ENCODE results near the gene RDX.

RDX gene

DNA sequence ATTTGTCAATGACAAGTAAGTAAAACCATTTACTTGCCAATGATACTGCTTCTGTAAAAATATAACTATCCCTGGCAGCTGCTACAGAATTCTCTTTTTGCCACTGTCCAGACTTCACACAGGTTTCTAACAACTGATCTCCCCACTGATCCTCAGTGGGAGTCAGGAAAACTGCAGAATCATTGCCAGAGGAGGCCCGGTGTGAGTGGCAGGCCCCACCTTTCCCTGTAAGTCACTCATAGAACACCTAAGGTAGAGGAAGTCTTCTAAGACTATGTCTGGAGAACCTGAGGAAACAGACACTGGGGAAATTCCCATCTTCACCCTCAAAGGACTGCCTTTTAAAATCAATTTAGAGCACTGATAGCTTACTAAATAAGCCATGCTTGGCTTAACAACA is 136.9 kb downstream of the RDX start:
- Mint-ChIP-seq H3K9me3 (no peaks in the 10 kb centered on the region), H3K27me3 (no peaks in the 10 kb centered on the region), H3K4me3 (no peak overlapping the region), H3K4me1 (no peaks in the 10 kb centered on the region), H3K27ac (no peak overlapping the region)
- DNase-seq (no peak), ATAC-seq (no peak)

DNA sequence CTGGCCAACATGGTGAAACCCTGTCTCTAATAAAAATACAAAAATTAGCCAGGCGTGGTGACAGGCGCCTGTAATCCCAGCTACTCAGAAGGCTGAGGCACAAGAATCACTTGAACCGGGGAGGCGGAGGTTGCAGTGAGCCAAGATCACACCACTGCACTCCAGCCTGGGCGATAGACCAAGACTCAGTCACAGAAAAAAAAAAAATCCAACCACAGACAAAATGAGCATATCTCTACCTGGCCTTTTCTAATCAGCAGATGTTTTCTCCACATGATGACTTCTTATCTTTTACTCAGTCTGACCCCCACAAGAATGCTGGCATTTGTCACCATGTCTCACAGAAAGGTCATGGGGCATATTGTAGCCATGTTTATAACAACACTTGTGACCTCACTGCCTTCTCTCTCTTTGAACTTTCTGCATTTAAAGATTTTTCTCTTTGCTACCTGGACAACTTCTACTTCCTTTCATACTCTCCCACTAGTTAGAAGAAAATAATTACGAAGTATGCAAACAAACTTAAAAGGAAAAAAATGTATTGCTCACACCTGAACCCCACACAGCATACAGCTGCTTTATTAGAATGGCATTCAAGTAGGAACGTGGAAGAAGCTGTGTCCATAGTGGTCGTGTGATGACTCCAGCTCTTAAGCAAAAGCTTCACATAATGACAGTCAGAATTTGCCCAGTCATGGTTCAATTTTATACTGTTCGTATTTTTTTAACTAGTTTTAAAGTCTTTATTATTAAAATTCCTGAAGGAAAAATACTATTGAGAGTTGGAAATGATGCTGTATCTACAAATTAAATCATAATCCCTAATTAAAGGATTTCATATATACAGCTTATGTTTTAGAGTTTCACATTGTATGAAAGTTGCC is 137.9 kb downstream of the RDX start:
- ATAC-seq, result no peak
- H3K9me3 Mint-ChIP-seq, result no peaks in the 10 kb centered on the region
- H3K27ac Mint-ChIP-seq, result no peak overlapping the region
- no peak for DNase-seq
- no peak overlapping the region for H3K4me3 Mint-ChIP-seq
- H3K27me3 Mint-ChIP-seq, result no peaks in the 10 kb centered on the region
- no peaks in the 10 kb centered on the region for H3K4me1 Mint-ChIP-seq

DNA sequence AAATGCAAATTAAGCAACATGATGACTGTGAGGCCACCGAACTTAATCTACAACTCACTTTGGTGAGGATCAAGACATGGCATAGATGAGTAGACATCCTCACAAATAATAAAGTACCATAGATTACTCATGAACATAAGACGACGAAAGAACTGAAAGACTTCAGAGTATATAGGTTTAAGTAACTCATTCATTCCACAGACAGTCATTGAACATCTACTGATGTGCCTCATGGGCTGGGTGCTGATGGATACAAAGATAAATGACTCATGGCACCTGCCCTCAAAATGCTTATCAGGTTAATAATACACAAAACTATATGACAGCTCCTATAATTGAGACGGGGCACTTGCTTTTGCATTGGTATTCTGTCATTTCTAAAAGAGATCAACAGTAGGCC is 139.9 kb downstream of the RDX start:
- no peaks in the 10 kb centered on the region for H3K27me3 Mint-ChIP-seq
- DNase-seq, result no peak
- H3K9me3 Mint-ChIP-seq, result no peaks in the 10 kb centered on the region
- H3K4me1 Mint-ChIP-seq, result no peaks in the 10 kb centered on the region
- no peak for ATAC-seq
- H3K4me3 Mint-ChIP-seq, result no peak overlapping the region
- no peak overlapping the region for H3K27ac Mint-ChIP-seq

DNA sequence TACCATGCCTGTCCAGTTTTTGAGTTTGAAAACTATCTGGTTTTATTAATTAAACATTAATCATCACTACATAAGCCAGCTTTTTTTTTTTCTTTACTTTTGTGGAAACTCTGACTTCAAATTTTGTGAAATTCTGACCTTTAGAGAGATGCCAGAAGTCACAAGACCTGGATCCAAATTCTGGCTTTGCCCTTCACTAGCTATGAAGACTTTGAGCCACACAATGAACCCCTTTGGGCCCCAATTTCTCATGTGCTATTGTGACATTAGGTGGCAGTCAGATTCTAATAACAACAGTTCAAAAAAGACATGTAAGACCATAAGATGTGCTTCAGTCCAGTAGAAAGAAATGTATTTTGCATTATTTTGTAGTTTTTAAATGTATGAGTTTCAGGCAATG is 142.9 kb downstream of the RDX start:
- ATAC-seq (no peak), DNase-seq (no peak)
- Mint-ChIP-seq H3K27ac (no peak overlapping the region), H3K9me3 (no peaks in the 10 kb centered on the region), H3K4me3 (no peak overlapping the region), H3K27me3 (no peaks in the 10 kb centered on the region), H3K4me1 (no peaks in the 10 kb centered on the region)

DNA sequence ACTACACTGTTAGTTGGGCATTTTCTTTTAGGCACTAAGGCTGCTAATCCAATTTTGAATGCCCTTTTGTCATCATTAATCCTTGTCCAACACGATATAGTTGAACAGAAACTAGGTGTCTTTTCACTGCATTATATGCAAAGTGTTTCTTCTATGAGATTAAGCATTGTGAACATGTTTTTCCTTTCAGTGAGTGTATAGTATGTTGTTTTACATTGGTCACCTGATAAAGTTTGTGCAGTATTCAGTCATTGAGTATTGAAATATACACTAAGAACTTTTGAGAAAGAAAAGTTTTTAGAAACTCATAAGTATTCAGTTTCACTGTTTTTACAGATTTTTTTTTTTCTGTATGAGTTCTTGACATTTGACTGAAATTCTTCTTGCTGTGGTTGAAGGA is 144.2 kb downstream of the RDX start:
- Mint-ChIP-seq H3K4me3 (no peak overlapping the region), H3K27ac (no peak overlapping the region), H3K4me1 (no peaks in the 10 kb centered on the region), H3K9me3 (no peaks in the 10 kb centered on the region), H3K27me3 (no peaks in the 10 kb centered on the region)
- ATAC-seq, result no peak
- no peak for DNase-seq

DNA sequence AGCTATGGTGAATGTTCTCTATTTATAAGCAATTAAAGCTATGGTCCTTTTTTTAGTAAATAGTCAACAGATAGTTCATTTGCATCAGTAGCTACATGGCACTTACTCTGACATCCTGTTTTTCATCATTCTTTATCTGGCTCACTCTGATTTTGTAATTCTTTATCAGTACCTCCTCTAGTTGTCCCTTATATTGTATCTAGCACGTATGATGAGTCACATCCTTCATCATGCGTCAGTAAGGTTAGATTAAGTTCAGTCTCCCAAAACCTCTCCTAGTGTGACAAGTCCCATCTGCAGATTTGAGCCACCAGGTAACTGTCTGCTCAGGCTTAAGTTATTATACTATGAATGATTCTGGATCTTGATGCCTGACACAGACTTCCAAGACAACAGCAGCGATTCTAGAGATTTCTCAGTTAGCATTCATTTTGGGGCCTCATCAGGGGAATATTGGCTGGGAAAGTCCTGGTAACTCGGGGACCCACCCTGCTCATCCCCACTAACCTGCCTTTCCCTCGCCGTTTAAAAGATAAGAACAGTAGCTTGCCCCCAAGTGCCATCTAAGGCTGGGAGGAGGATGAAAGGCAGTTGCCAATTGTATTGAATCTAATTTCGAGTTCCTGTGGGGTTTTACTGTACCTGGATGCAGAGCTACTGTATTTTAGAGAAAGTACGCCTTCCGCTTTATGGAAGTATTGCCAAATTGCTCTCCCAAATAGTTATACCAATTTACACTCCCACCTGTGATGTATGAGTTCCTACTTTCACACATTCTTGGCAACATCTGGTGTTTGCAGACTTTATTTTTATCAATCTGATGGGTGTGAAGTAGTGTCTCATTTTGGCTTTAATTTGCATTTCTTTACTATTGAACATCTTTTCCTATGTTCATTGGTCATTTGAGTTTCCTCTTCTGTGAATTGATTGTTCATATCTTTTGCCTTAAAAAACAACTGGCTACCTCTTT is 147.4 kb downstream of the RDX start:
- no peak overlapping the region for H3K27ac Mint-ChIP-seq
- H3K4me3 Mint-ChIP-seq, result no peak overlapping the region
- H3K4me1 Mint-ChIP-seq, result no peaks in the 10 kb centered on the region
- ATAC-seq (no peak), DNase-seq (no peak)
- H3K9me3 Mint-ChIP-seq, result no peaks in the 10 kb centered on the region
- H3K27me3 Mint-ChIP-seq, result no peaks in the 10 kb centered on the region

DNA sequence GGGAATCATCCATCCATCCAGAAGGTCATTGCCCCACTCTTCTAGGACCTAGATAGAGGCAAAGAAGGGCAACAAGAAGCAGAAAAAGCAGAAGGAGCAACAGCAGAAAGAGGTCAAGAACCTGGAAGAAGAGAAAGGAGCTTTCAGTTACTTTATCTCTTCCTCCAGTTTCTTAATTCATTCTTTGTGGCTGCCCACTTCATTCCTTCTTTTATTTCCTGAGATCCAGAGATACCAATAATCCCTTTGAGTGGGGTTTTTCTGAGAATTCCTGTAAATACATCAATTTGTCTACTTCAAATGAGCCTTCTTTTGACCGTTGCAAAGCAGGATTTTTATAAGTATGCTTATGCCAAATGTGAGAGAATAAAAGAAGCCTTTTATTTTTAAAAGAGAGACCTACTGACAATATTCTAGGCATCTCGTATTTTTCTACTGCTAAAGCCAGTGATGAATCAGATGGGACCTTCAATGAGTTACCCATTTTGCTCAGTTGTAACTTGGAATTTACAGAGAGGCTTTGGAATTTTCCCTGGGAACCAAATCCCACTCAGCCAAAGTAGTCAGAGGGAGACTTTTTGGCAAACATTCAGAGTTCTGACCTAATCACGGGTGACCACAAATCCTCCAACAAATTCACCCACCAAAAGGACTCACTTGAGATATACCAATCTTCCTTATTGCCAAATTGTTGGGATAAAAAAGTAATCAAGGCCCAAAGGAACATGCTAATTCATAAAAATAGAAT is 148.3 kb downstream of the RDX start:
- Mint-ChIP-seq H3K4me3 (no peak overlapping the region), H3K27ac (no peak overlapping the region), H3K4me1 (no peaks in the 10 kb centered on the region), H3K27me3 (no peaks in the 10 kb centered on the region), H3K9me3 (no peaks in the 10 kb centered on the region)
- ATAC-seq (no peak), DNase-seq (no peak)

DNA sequence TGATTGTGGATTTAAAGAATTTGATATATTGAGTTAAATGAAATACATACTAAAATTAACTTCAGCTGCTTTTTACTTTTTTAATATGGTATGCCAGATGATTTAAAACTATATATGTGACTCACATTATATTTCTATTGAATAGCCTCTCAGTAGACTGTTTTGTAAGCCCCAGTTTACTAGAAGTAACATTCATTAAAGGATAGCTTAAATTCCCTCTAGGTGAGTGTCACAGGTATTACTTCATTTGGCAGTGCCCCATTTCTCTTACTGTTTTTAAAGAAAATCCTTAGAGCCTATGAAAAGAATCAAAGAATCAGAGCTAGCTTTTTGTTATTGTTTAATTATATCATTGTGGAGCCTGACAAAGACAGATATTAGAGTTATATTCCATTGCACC is 154.6 kb downstream of the RDX start:
- no peaks in the 10 kb centered on the region for H3K4me1 Mint-ChIP-seq
- no peak overlapping the region for H3K27ac Mint-ChIP-seq
- DNase-seq (no peak), ATAC-seq (no peak)
- H3K27me3 Mint-ChIP-seq, result no peaks in the 10 kb centered on the region
- H3K9me3 Mint-ChIP-seq, result no peaks in the 10 kb centered on the region
- no peak overlapping the region for H3K4me3 Mint-ChIP-seq

DNA sequence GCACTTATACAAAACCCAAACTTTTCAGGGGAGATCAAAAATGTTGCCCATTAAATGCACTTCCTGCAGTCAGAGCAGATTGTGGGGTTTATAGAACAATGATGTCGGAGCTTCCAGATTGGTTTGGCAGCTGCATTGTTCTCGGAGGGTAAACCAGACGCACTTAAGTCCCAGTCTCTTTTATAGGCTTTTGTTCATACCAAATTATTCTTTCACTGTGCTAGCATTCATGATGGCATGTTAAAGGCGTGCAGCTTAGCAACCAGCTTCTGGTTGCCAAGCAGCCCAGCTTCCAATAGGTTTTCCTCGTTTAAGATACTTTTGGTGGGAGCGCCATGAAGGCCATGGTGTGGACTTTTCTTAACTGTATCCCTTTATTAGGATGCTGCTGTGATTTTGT is 162.3 kb downstream of the RDX start:
- no peak overlapping the region for H3K27ac Mint-ChIP-seq
- DNase-seq (no peak), ATAC-seq (no peak)
- H3K4me1 Mint-ChIP-seq, result no peaks in the 10 kb centered on the region
- H3K27me3 Mint-ChIP-seq, result peaks cover 6% of the 10 kb centered on the region
- no peaks in the 10 kb centered on the region for H3K9me3 Mint-ChIP-seq
- H3K4me3 Mint-ChIP-seq, result no peak overlapping the region

DNA sequence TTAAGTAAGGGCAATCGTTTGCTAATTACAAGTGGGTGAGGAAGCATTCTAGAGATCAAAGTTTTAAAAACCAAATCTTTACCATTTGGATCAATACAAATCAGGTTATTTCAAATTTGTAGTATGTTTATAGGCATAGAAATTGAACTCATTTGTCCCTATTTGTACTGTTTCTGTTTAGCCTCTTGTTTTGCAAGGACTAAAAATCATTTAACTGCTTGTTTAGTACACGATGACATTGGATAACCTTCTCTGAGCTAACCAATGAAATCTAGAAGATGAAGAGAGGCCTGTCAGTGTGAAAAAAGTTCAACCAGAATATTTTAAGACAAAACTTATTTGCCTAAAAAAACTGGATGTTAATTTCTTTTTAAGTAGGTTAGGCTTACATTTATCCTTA is 163.3 kb downstream of the RDX start:
- H3K9me3 Mint-ChIP-seq, result no peaks in the 10 kb centered on the region
- no peak for DNase-seq
- ATAC-seq, result no peak
- H3K4me3 Mint-ChIP-seq, result no peak overlapping the region
- peaks cover 6% of the 10 kb centered on the region for H3K27me3 Mint-ChIP-seq
- no peaks in the 10 kb centered on the region for H3K4me1 Mint-ChIP-seq
- no peak overlapping the region for H3K27ac Mint-ChIP-seq

DNA sequence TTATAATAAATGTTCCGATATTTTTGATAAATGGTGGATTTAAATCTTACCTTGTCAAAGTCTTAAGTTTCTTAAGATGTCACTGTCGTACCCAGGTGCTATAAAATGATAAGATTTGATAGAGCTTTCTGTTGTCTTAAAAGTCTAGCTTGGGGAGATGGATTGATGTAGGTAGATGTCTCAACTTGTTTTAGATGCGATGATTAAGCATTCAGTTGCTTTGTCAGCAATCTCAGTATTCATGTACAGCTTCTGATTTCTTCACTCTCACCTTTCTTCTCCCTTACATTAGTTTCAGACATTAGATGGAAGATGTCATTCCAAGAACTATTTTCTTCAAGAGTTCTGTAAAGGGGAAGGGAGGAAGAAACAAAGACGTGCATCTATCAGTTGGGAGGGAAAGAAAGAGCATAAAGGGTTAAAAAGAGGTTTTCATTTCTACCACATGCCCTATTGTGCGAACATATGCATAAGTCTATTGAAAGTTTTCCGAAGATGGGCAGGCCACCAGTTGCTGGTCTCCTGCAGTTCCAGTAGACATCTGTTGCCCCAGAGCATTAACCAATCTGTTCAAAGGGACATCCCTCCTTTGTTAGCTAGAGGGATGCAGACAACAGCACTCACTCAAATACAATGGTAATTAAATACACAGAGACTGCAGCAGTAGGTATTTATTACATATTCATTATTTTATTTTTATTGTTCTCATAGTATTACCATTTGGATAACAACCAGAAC is 164.9 kb downstream of the RDX start:
- Mint-ChIP-seq H3K9me3 (no peaks in the 10 kb centered on the region), H3K27ac (no peak overlapping the region), H3K4me1 (no peaks in the 10 kb centered on the region), H3K27me3 (peaks cover 6% of the 10 kb centered on the region), H3K4me3 (no peak overlapping the region)
- no peak for DNase-seq
- ATAC-seq, result no peak

DNA sequence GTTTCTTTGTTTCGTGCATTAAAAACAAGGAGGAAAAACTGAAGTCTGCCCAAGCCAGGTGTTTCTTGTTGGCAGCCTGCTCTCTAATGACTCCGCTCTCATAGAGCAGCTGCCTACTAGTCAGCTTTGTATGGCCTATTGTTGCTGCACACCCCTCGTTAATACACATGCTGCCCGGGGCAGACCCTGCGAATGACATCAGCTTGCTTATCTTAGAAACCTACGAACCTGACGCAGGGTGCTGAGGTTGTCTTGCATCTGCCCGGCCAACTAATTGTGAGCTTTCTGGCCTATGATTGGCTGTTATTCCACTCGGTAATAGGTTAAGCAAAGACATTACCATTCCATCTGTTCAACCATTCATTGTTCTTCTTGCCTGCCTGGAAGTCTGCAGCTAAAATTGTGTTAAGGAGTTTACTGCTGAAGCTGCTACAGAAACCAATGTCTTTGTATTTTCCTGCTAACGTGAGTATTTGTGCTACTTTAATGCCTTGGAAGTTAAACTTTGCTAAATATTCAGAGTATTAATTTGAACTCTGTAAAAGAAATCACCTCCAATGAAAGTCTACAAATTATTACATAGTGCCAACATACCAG is 165.7 kb downstream of the RDX start:
- Mint-ChIP-seq H3K27me3 (peaks cover 8% of the 10 kb centered on the region), H3K4me1 (no peaks in the 10 kb centered on the region), H3K27ac (no peak overlapping the region), H3K9me3 (no peaks in the 10 kb centered on the region), H3K4me3 (no peak overlapping the region)
- no peak for DNase-seq
- ATAC-seq, result no peak

DNA sequence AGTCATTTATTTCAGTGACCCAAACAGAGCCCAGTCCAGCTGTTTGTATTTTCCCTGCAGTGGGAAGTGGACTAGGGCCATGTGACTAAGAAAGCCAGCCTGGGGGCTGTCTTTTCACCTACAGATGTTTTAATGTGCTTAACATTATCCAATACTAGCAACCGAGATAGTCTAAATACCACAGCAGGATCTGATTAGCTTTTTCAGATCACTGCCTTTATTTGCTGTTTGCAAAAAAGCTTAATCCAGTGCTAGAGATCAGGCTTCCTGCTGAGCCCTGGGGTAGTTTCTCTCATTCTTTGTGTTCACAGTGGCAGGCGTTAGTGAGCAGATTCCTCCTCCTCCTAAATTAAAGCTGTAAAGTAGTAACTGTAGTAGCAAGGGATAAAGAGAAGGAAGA is 168.3 kb downstream of the RDX start:
- Mint-ChIP-seq H3K4me1 (no peaks in the 10 kb centered on the region), H3K4me3 (no peak overlapping the region), H3K27ac (no peak overlapping the region), H3K9me3 (no peaks in the 10 kb centered on the region), H3K27me3 (peaks cover 22% of the 10 kb centered on the region)
- ATAC-seq, result no peak
- DNase-seq, result no peak

DNA sequence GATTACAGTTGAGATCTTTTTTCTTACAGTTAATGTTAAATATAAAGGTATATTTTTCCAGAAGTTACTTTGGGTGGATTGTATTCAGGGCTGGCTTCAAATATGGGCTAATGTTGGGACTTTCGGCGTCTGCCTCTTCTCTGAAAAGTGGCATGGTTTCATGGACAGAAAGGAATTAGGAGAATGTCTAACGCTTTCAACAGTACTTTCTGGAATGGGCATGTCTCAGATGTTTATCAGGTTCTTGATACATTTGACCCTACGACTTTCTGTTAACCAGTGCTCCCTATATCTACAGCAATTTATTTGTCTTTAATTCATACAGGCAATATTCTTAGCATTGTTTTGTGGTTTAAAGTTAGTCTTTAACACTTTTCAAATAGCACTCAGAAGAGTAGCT is 169.5 kb downstream of the RDX start:
- H3K9me3 Mint-ChIP-seq, result no peaks in the 10 kb centered on the region
- H3K4me3 Mint-ChIP-seq, result no peak overlapping the region
- ATAC-seq, result no peak
- no peak for DNase-seq
- no peak overlapping the region for H3K27ac Mint-ChIP-seq
- H3K27me3 Mint-ChIP-seq, result peaks cover 22% of the 10 kb centered on the region
- no peaks in the 10 kb centered on the region for H3K4me1 Mint-ChIP-seq

DNA sequence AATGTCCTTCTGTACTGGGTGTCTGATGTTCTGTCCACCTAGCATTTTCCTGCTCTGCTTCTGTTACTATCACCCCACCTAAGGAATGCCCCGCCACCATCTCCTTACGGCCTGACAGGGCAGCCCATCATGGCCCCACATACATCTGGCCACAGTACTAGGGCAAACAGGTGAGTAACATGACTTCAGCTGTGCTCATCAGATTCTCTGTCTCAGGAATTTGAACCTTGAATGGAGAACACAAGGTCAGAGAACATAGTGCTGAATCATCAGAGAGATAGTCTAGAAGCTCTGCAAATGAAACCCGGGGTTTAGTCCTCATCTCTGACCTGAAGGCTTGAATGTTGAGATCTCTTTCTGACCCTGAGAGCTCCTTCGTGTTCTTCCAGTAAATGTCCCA is 170.8 kb downstream of the RDX start:
- no peaks in the 10 kb centered on the region for H3K9me3 Mint-ChIP-seq
- no peaks in the 10 kb centered on the region for H3K4me1 Mint-ChIP-seq
- peaks cover 19% of the 10 kb centered on the region for H3K27me3 Mint-ChIP-seq
- DNase-seq, result no peak
- no peak overlapping the region for H3K27ac Mint-ChIP-seq
- H3K4me3 Mint-ChIP-seq, result no peak overlapping the region
- ATAC-seq, result no peak
